Peyer's patch (tissue), 4 donors: ENCODE results near the gene NLRP5.

Experiments
- CTCF ChIP-seq, 6 experiments: fragments of 450-650 bp in 4 of 6; fragments of 200-600 bp in 2 of 6; sonication (generic) in 1 of 6; IDR thresholded peaks; one replicate each; pipeline ENCODE4 v1.5.1; 2017 to 2019; ENCODE audit warnings: antibody characterized with exemption in 6 of 6, mild to moderate bottlenecking in 3 of 6, moderate library complexity in 1 of 6
- POLR2A ChIP-seq, 2 donors: fragments of 450-650 bp; IDR thresholded peaks; one replicate each; pipeline ENCODE4 v1.5.1; 2017; ENCODE audit warnings: antibody characterized with exemption in 2 of 2, mild to moderate bottlenecking in 2 of 2, moderate library complexity in 2 of 2

- no peak for TF ChIP-seq POLR2A (IDR thresholded peaks at IDR 0.05)
- no peak for TF ChIP-seq CTCF (IDR thresholded peaks at IDR 0.05)
Measured at GRCh38 chr19:55947532-55947931, 39.0 kb upstream of the NLRP5 start, which contains the start of gene NLRP8.
